ENCODE results near the gene DHRSX. TPM values are rescaled to one million over a fixed set of nuclear protein-coding genes. Genes with fewer than 3 reads are reported as not detected.
"Not testable (repeated sequence)": the region's sequence is repeated elsewhere in the genome, so short reads cannot be mapped to it uniquely, and the experiment has no call there.

Gene DHRSX
- total RNA-seq, 1 donor from 2014 or later, result 25.7 TPM

- Mint-ChIP-seq H3K36me3 (ENCODE audit: low read depth) (peaks cover 21% of the 10 kb centered on the region), H3K4me3 (no peak overlapping the region)
Measured at GRCh38 chrX:2395261-2395992, 105.3 kb downstream of the DHRSX start.

GRCh38 chrX:2391869-2392606 is 108.7 kb downstream of the DHRSX start:
- Mint-ChIP-seq H3K36me3 (ENCODE audit: low read depth) (peaks cover 22% of the 10 kb centered on the region), H3K27ac (no peak overlapping the region), H3K27me3 (no peaks in the 10 kb centered on the region), H3K4me3 (no peak overlapping the region), H3K4me1 (no peaks in the 10 kb centered on the region), H3K9me3 (peaks cover 11% of the 10 kb centered on the region)
- no peak for DNase-seq
- intact Hi-C loops (cut with micrococcal nuclease), result no loop called here

More at GRCh38 chrX:2395261-2395992, 105.3 kb downstream of the DHRSX start:
- no peak for DNase-seq
- intact Hi-C loops (cut with micrococcal nuclease), result no loop called here
- Mint-ChIP-seq H3K27ac (no peak overlapping the region), H3K4me1 (no peaks in the 10 kb centered on the region), H3K27me3 (no peaks in the 10 kb centered on the region), H3K9me3 (peaks cover 10% of the 10 kb centered on the region)

GRCh38 chrX:2390754-2391153 is 110.0 kb downstream of the DHRSX start:
- Mint-ChIP-seq H3K4me3 (no peak overlapping the region), H3K27ac (no peak overlapping the region), H3K36me3 (ENCODE audit: low read depth) (peaks cover 22% of the 10 kb centered on the region), H3K4me1 (no peaks in the 10 kb centered on the region), H3K9me3 (peaks cover 11% of the 10 kb centered on the region), H3K27me3 (no peaks in the 10 kb centered on the region)
- intact Hi-C loops (cut with micrococcal nuclease), result no loop called here
- DNase-seq, result no peak

- H3K4me1 Mint-ChIP-seq; DNase-seq; H3K27me3 Mint-ChIP-seq; intact Hi-C loops (cut with micrococcal nuclease); H3K4me3 Mint-ChIP-seq; H3K27ac Mint-ChIP-seq: not testable (repeated sequence)
- peaks cover 11% of the 10 kb centered on the region for H3K9me3 Mint-ChIP-seq
- peaks cover 22% of the 10 kb centered on the region for H3K36me3 Mint-ChIP-seq (ENCODE audit: low read depth)
Measured at GRCh38 chrX:2389731-2390130, 111.0 kb downstream of the DHRSX start.

- intact Hi-C loops (cut with micrococcal nuclease), result no loop called here
- H3K27ac Mint-ChIP-seq, result no peak overlapping the region
- no peak for DNase-seq
- no peaks in the 10 kb centered on the region for H3K27me3 Mint-ChIP-seq
- H3K4me3 Mint-ChIP-seq, result no peak overlapping the region
- H3K9me3 Mint-ChIP-seq, result peaks cover 11% of the 10 kb centered on the region
- no peaks in the 10 kb centered on the region for H3K4me1 Mint-ChIP-seq
- H3K36me3 Mint-ChIP-seq (ENCODE audit: low read depth), result peaks cover 22% of the 10 kb centered on the region
Measured at GRCh38 chrX:2389324-2389723, 111.5 kb downstream of the DHRSX start.

GRCh38 chrX:2388669-2389068 is 112.1 kb downstream of the DHRSX start:
- Mint-ChIP-seq H3K27me3 (no peaks in the 10 kb centered on the region), H3K4me1 (no peaks in the 10 kb centered on the region), H3K36me3 (ENCODE audit: low read depth) (peaks cover 20% of the 10 kb centered on the region), H3K9me3 (peaks cover 11% of the 10 kb centered on the region), H3K27ac (no peak overlapping the region), H3K4me3 (no peak overlapping the region)
- intact Hi-C loops (cut with micrococcal nuclease), result no loop called here
- no peak for DNase-seq

GRCh38 chrX:2387614-2388239 is 113.0 kb downstream of the DHRSX start:
- no peak for DNase-seq
- Mint-ChIP-seq H3K27me3 (no peaks in the 10 kb centered on the region), H3K4me1 (no peaks in the 10 kb centered on the region), H3K4me3 (no peak overlapping the region), H3K36me3 (ENCODE audit: low read depth) (peaks cover 20% of the 10 kb centered on the region), H3K9me3 (peaks cover 11% of the 10 kb centered on the region), H3K27ac (no peak overlapping the region)
- intact Hi-C loops (cut with micrococcal nuclease), result no loop called here

- no peaks in the 10 kb centered on the region for H3K4me1 Mint-ChIP-seq
- H3K27me3 Mint-ChIP-seq, result no peaks in the 10 kb centered on the region
- no peak overlapping the region for H3K4me3 Mint-ChIP-seq
- peaks cover 3% of the 10 kb centered on the region for H3K9me3 Mint-ChIP-seq
- H3K36me3 Mint-ChIP-seq (ENCODE audit: low read depth), result peaks cover 7% of the 10 kb centered on the region
- intact Hi-C loops (cut with micrococcal nuclease), result no loop called here
- no peak for DNase-seq
- no peak overlapping the region for H3K27ac Mint-ChIP-seq
Measured at GRCh38 chrX:2385224-2385623, 115.6 kb downstream of the DHRSX start.

- peaks cover 8% of the 10 kb centered on the region for H3K36me3 Mint-ChIP-seq (ENCODE audit: low read depth)
- no peaks in the 10 kb centered on the region for H3K4me1 Mint-ChIP-seq
- peaks cover 4% of the 10 kb centered on the region for H3K9me3 Mint-ChIP-seq
- H3K27me3 Mint-ChIP-seq, result no peaks in the 10 kb centered on the region
- H3K4me3 Mint-ChIP-seq, result no peak overlapping the region
- no peak overlapping the region for H3K27ac Mint-ChIP-seq
- intact Hi-C loops (cut with micrococcal nuclease), result no loop called here
- no peak for DNase-seq
Measured at GRCh38 chrX:2384486-2384885, 116.3 kb downstream of the DHRSX start.

GRCh38 chrX:2383735-2384134 is 117.0 kb downstream of the DHRSX start:
- Mint-ChIP-seq H3K4me3 (no peak overlapping the region), H3K4me1 (no peaks in the 10 kb centered on the region), H3K27me3 (no peaks in the 10 kb centered on the region), H3K36me3 (ENCODE audit: low read depth) (peaks cover 9% of the 10 kb centered on the region), H3K9me3 (peaks cover 4% of the 10 kb centered on the region), H3K27ac (no peak overlapping the region)
- intact Hi-C loops (cut with micrococcal nuclease), result no loop called here
- DNase-seq, result no peak

- Mint-ChIP-seq H3K36me3 (ENCODE audit: low read depth) (peaks cover 8% of the 10 kb centered on the region), H3K27me3 (no peaks in the 10 kb centered on the region), H3K4me1 (no peaks in the 10 kb centered on the region), H3K27ac (no peak overlapping the region), H3K9me3 (peaks cover 4% of the 10 kb centered on the region), H3K4me3 (no peak overlapping the region)
- intact Hi-C loops (cut with micrococcal nuclease), result no loop called here
- DNase-seq, result no peak
Measured at GRCh38 chrX:2383144-2383543, 117.6 kb downstream of the DHRSX start.

- H3K4me3 Mint-ChIP-seq; H3K36me3 Mint-ChIP-seq (ENCODE audit: low read depth); H3K27ac Mint-ChIP-seq; H3K9me3 Mint-ChIP-seq; H3K27me3 Mint-ChIP-seq; intact Hi-C loops (cut with micrococcal nuclease); H3K4me1 Mint-ChIP-seq; DNase-seq: not testable (repeated sequence)
Measured at GRCh38 chrX:2382433-2383048, 118.2 kb downstream of the DHRSX start.

GRCh38 chrX:2376166-2376565 is 124.6 kb downstream of the DHRSX start:
- H3K4me3 Mint-ChIP-seq, result no peak overlapping the region
- peaks cover 3% of the 10 kb centered on the region for H3K4me1 Mint-ChIP-seq
- no peak overlapping the region for H3K27ac Mint-ChIP-seq
- peaks cover 21% of the 10 kb centered on the region for H3K36me3 Mint-ChIP-seq (ENCODE audit: low read depth)
- DNase-seq, result no peak
- no peaks in the 10 kb centered on the region for H3K27me3 Mint-ChIP-seq
- peaks cover 7% of the 10 kb centered on the region for H3K9me3 Mint-ChIP-seq
- intact Hi-C loops (cut with micrococcal nuclease), result no loop called here

GRCh38 chrX:2374086-2374485 is 126.7 kb downstream of the DHRSX start:
- Mint-ChIP-seq H3K4me1 (peaks cover 3% of the 10 kb centered on the region), H3K36me3 (ENCODE audit: low read depth) (peaks cover 21% of the 10 kb centered on the region), H3K4me3 (no peak overlapping the region), H3K27me3 (no peaks in the 10 kb centered on the region), H3K9me3 (peaks cover 7% of the 10 kb centered on the region), H3K27ac (no peak overlapping the region)
- DNase-seq, result no peak
- intact Hi-C loops (cut with micrococcal nuclease), result no loop called here

All from activated CD4-positive, alpha-beta T cell treated with anti-CD3 and anti-CD28 coated beads, Interleukin-2, amount 10 ng/mL, durations not matched to agents 24 days and 14 days (primary cell).